ENCODE results near the gene TNPO3. TPM values are rescaled to one million over a fixed set of nuclear protein-coding genes. Genes with fewer than 3 reads are reported as not detected.

TNPO3 gene
- total and polyA plus RNA-seq, 2 of the 4 experiments (the other 2 are of a cell fraction) = 24.2 to 77.2 TPM

DNA sequence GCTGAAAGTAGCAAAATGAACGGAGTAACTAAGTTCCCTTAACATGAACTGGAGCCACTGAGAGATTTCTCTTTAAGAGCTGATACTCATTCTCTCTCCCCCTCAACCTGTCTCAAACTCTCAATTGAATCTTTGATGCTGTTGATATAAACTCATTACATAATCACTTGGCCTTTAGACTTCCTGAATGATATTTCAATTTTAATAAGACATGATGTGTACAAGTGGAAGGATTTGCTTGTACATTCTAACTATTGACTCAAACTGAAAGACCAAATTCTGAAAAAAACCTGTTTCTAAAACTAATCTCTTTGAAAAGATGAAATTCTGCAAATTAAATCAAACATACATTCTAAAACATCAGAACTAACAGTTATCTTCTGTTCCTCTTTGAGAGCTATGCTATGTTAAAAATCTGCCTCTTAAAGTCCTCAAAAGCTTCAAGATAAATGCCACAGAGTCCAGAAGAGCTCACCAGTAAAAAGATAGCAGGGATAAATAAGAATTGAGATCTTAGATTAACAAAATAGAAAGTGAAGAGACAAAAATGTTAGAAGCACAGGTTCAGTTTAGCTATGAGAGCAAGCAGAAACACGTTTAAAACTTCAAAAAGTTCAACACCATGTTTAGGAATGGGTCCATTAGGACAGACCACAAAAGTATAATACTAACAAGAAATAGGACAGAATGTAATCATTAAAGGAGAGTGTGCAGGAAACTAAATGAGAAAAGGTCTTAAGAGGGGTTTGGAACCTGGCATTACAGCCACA is 46.1 kb downstream of the TNPO3 start:
- no peak overlapping the region for H4K8ac ChIP-seq (ENCODE audit: low read depth in 2 of 2, low read length in 2 of 2)
- H2AK9ac ChIP-seq (replicated peaks; ENCODE audit: low read depth, low read length, poor library complexity) = no peak overlapping the region
- no peak overlapping the region for H3K56ac ChIP-seq (ENCODE audit: extremely low read depth, insufficient read depth, low read length)
- peaks cover 4% of the 10 kb centered on the region for H3K36me3 ChIP-seq (ENCODE audit: control insufficient read depth, insufficient read depth, low read length)
- H2BK15ac ChIP-seq (ENCODE audit: low read depth, low read length) = no peak overlapping the region
- no peak overlapping the region for H3K23ac ChIP-seq (ENCODE audit: low read depth, low read length)
- ATAC-seq (ENCODE audit: low read depth) (no peak), DNase-seq (no peak)
- no peak overlapping the region for H2AFZ ChIP-seq (replicated peaks; ENCODE audit: low read length, poor library complexity)
- no peak overlapping the region for H3K4ac ChIP-seq (ENCODE audit: low read depth, low read length)
- H3K79me1 ChIP-seq (ENCODE audit: low read depth in 1 of 2, low read length in 2 of 2) = peaks cover 12 to 23% of the 10 kb centered on the region in 2 experiments
- no peak overlapping the region for H4K5ac ChIP-seq (ENCODE audit: low read depth, low read length)
- WGBS, 2 experiments (ENCODE audit: extremely low coverage in 2 of 2, insufficient read length in 1 of 2) = no CpG with 5 or more reads among the region's 2 CpGs
- dilution Hi-C loops (cut with HindIII; ENCODE audit: low sequenced_read_pairs, unreplicated experiment) (no loop called here), in situ Hi-C loops (cut with MboI; ENCODE audit: low sequenced_read_pairs) (no loop called here), intact Hi-C loops (cut with micrococcal nuclease) (loop anchor here (5.0 kb wide), 1 partner anchor 33 kb away; no protein-coding TSS in a partner anchor)
- H3K9me3 ChIP-seq (ENCODE audit: control insufficient read depth, insufficient read depth, low read length) = no peaks in the 10 kb centered on the region
- POLR2A ChIA-PET (ENCODE audit: unreplicated experiment) = no interaction called here
- 0 out of 2 replicates have a peak, but pooled peaks cover 3% of the 10 kb centered on the region for H3K9me1 ChIP-seq (ENCODE audit: insufficient read depth, low read length)
- no peak overlapping the region for H3K4me3 ChIP-seq (ENCODE audit: insufficient read depth, low read depth, low read length)
- H2AK5ac ChIP-seq (ENCODE audit: low read depth, low read length) = no peak overlapping the region
- no peaks in the 10 kb centered on the region; the same call in 1 of the 2 replicates for H4K20me1 ChIP-seq (ENCODE audit: insufficient read depth, low read length)
- H3K18ac ChIP-seq (ENCODE audit: low read depth, low read length) = no peak overlapping the region
- H2BK20ac ChIP-seq (ENCODE audit: low read depth, low read length) = no peak overlapping the region
- H3K27me3 ChIP-seq (ENCODE audit: control insufficient read depth, insufficient read depth, low read length) = no peaks in the 10 kb centered on the region
- CTCF ChIA-PET = interaction anchor here (0.6 kb wide), 1 partner anchor 83 kb away, joined by 3 read pairs; no protein-coding TSS in a partner anchor
- H3K27ac ChIP-seq (ENCODE audit: insufficient read depth, low read length) = no peak overlapping the region
- H3K4me2 ChIP-seq (ENCODE audit: low read depth, low read length) = no peak overlapping the region
- no peak overlapping the region for H4K91ac ChIP-seq (ENCODE audit: insufficient read depth, low read depth, low read length)
- no TSS peak for BruUV-seq (replicated peaks)
- no peak overlapping the region for H2BK5ac ChIP-seq (ENCODE audit: low read depth, low read length, poor library complexity, severe bottlenecking)
- H2BK120ac ChIP-seq (ENCODE audit: low read depth, low read length) = no peak overlapping the region
- no peak overlapping the region for H3K9ac ChIP-seq (ENCODE audit: low read depth, low read length)
- no peak overlapping the region for H3K14ac ChIP-seq (replicated peaks; ENCODE audit: low read depth, low read length)
- H3K4me1 ChIP-seq (ENCODE audit: control insufficient read depth, insufficient read depth, low read length) = no peaks in the 10 kb centered on the region
- TF ChIP-seq FOS (IDR thresholded peaks at IDR 0.05; ENCODE audit: low read depth, low read length) (no peak), POLR2A (IDR thresholded peaks at IDR 0.05; ENCODE audit: low read depth, low read length) (no peak), NFE2L2 (IDR thresholded peaks at IDR 0.05; ENCODE audit: low read depth, low read length) (no peak), MAZ (IDR thresholded peaks at IDR 0.05; ENCODE audit: borderline replicate concordance, low read depth, low read length) (no peak), SMC3 (IDR thresholded peaks at IDR 0.05; ENCODE audit: low read depth, low read length) (no peak), USF2 (IDR thresholded peaks at IDR 0.05; ENCODE audit: low read depth, low read length) (no peak), CHD1 (IDR thresholded peaks at IDR 0.05; ENCODE audit: low read depth, low read length) (no peak), RCOR1 (IDR thresholded peaks at IDR 0.05; ENCODE audit: insufficient replicate concordance, low read length) (no peak), BHLHE40 (IDR thresholded peaks at IDR 0.05; ENCODE audit: low read depth, low read length) (no peak), RFX5 (IDR thresholded peaks at IDR 0.05; ENCODE audit: low read depth, low read length) (no peak), MAFK (IDR thresholded peaks at IDR 0.05; ENCODE audit: low read depth, low read length) (no peak), RAD21 (IDR thresholded peaks at IDR 0.05; ENCODE audit: low read length) (no peak), CTCF (conservative IDR thresholded peaks at IDR 0.05; ENCODE audit: low read depth, low read length) (no peak), MXI1 (IDR thresholded peaks at IDR 0.05; ENCODE audit: borderline replicate concordance, low read depth, low read length) (no peak), CEBPB (IDR thresholded peaks at IDR 0.05; ENCODE audit: low read depth, low read length) (no peak)
